Measurements from ENCODE around the gene ZBTB46.

- TF ChIP-seq CTCF (conservative IDR thresholded peaks at IDR 0.05 in 1 of 2, IDR thresholded peaks at IDR 0.05 in 1 of 2; ENCODE audit: low read depth in 1 of 2, low read length in 2 of 2) = no peak
- TF ChIP-seq EZH2 (IDR thresholded peaks at IDR 0.05; ENCODE audit: low read length, missing control alignments) = no peak
These were observed 75.0 kb downstream of the ZBTB46 start for GRCh38 chr20:63755933-63756647.
